MG63 (cell line): ENCODE measurements around the gene ASB1. TPM values are rescaled to one million over a fixed set of nuclear protein-coding genes. Genes with fewer than 3 reads are reported as not detected.

Experiments used
- DNase-seq: peaks from one replicate; pipeline ENCODE4 v3.0.0-alpha.2; 2020
- H3K27me3 ChIP-seq: fragments of 250-450 bp; sonication (Bioruptor Pico); 2 replicates; pipeline ENCODE4 v1.5.1; 2020; ENCODE audit warnings: mild to moderate bottlenecking, moderate library complexity
- H3K36me3 ChIP-seq: fragments of 250-450 bp; sonication (Bioruptor Pico); 2 replicates; pipeline ENCODE4 v1.5.1; 2020; ENCODE audit warnings: mild to moderate bottlenecking, moderate library complexity
- H3K4me3 ChIP-seq: fragments of 250-450 bp; sonication (Bioruptor Pico); 2 replicates; pipeline ENCODE4 v1.5.1; 2020; ENCODE audit warnings: mild to moderate bottlenecking, moderate library complexity
- H3K9me3 ChIP-seq: fragments of 250-450 bp; sonication (Bioruptor Pico); 2 replicates; pipeline ENCODE4 v1.5.1; 2020; ENCODE audit warnings: mild to moderate bottlenecking, moderate library complexity
- total RNA-seq: library from RNA; depleted of rRNA; stranded (reverse); fragments of >200 nt; shearing (Covaris generic); gene quantifications from 2 replicates; pipeline ENCODE4 v1.2.3, GENCODE V29; 2014; ENCODE audit warnings: low replicate concordance

The ASB1 gene
- total RNA-seq, 1 experiment from 2014 or later = 36.1 TPM

DNA sequence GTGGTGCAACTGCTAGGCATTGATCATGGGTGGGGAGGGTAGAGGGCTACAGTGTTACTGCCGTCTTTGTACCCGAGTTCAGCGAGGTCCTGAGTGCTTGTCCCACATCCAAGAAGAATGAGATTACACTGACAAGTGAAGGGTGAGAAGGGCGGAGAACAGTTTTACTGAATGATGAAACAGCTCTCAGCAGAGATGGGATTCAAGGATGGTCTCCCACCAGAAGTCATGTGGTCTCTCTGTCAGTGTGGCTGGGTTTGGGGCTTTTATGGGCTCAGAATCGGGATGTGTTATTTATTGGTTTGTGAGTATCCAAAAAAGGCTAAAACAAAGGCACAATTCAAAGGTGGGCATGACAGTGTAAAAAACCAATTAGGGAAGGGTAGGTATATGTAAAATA lies 10.8 kb upstream of the ASB1 start:
- Histone ChIP-seq H3K9me3 (no peaks in the 10 kb centered on the region), H3K27me3 (no peaks in the 10 kb centered on the region), H3K36me3 (no peaks in the 10 kb centered on the region), H3K4me3 (no peak overlapping the region)
- DNase-seq = no peak

GRCh38 chr2:238418196-238418998 lies 8.3 kb upstream of the ASB1 start:
- DNase-seq = no peak
- Histone ChIP-seq H3K36me3 (no peaks in the 10 kb centered on the region), H3K9me3 (no peaks in the 10 kb centered on the region), H3K4me3 (no peak overlapping the region), H3K27me3 (no peaks in the 10 kb centered on the region)

DNA sequence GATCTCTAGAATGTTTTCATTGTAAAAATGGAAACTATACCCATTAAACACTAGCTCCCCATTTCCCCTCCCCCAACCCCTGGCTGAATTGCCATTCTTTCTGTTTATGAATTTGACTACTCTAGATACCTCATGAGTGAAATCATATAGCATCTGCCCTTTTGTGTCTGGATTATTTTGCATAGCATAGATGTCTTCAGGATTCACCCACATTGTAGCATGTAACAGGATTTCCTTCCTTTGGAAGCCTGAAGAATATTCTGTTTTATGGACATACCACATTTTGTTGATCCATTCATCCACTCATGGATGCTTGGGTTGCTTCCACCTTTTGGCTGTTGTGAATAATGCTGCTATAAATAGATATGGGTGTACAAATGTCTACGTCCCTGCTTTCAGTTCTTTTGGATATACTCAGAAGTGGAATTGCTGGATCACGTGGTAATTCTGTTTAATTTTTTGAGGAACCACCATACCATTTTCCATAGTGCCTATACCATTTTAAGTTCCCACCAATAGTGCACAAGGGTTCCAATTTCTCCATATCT lies 7.7 kb upstream of the ASB1 start:
- no peak overlapping the region for H3K4me3 ChIP-seq
- no peaks in the 10 kb centered on the region for H3K9me3 ChIP-seq
- no peak for DNase-seq
- H3K27me3 ChIP-seq = no peaks in the 10 kb centered on the region
- H3K36me3 ChIP-seq = no peaks in the 10 kb centered on the region

- H3K27me3 ChIP-seq = no peaks in the 10 kb centered on the region
- H3K36me3 ChIP-seq = no peaks in the 10 kb centered on the region
- H3K9me3 ChIP-seq = no peaks in the 10 kb centered on the region
- no peak for DNase-seq
- H3K4me3 ChIP-seq = no peak overlapping the region
Observed at GRCh38 chr2:238420442-238420841, 6.3 kb upstream of the ASB1 start.

DNA sequence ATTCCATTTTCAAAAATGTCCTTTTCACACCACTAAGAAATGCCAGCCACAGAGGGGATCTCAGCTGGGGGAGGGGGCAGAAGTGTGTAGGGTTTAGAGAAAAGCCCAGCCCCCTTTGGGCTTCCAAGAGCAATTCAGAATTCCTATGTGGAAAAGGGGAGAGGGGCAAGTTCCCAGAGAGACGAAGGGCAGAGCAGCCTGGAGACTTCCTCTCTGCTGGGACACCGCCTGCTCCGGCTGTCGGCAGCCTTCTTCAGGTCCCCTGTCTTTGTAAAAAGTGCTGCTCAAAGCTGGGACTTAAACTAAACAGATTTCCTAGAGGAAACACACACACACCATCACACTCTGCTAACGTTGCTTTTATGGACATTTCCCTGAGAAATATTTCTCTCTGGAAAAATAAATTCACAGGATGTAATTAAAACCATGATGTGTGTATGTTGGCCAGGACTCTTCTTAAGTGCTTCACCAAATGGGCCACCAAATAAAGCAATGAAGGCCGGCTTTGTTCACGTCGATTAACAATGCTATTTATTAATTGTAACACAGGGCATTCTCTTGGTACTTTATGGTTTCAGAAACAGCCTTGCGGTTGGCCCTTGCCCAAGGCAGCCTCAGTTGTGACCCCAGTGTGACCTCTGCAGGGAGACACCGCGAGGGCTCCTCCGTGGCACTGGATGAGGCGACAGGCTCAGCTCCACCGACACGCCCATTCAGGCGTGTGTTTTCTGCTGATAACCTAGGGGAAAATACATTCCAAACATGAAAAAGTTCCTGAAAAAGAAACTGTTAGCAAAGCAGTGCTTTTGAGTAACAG lies 5.6 kb upstream of the ASB1 start:
- no peaks in the 10 kb centered on the region for H3K36me3 ChIP-seq
- no peak for DNase-seq
- H3K27me3 ChIP-seq = no peaks in the 10 kb centered on the region
- no peak overlapping the region for H3K4me3 ChIP-seq
- H3K9me3 ChIP-seq = no peaks in the 10 kb centered on the region

DNA sequence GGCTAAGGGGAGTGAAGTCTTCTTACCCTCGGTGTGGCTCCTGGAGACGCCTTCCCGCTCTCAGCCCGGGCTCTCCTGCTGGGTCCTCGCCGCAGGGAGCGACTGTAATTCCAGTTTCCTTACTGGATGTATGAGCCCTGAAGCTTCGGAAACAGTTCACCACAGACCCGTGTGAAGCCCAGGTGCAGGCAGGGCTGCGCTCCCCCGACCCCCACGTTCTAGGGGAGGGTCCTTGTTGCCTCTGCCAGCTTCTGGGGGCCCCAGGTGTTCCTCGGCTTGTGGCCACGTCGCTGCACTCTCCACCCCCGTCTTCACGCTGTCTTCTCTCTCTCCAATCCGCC lies 5.1 kb upstream of the ASB1 start:
- Histone ChIP-seq H3K36me3 (no peaks in the 10 kb centered on the region), H3K4me3 (no peak overlapping the region), H3K27me3 (no peaks in the 10 kb centered on the region), H3K9me3 (no peaks in the 10 kb centered on the region)
- DNase-seq = no peak

GRCh38 chr2:238422285-238422684 lies 4.4 kb upstream of the ASB1 start:
- Histone ChIP-seq H3K36me3 (peaks cover 2% of the 10 kb centered on the region; the same call in 1 of the 2 replicates), H3K9me3 (no peaks in the 10 kb centered on the region), H3K27me3 (no peaks in the 10 kb centered on the region), H3K4me3 (no peak overlapping the region)
- DNase-seq = no peak

DNA sequence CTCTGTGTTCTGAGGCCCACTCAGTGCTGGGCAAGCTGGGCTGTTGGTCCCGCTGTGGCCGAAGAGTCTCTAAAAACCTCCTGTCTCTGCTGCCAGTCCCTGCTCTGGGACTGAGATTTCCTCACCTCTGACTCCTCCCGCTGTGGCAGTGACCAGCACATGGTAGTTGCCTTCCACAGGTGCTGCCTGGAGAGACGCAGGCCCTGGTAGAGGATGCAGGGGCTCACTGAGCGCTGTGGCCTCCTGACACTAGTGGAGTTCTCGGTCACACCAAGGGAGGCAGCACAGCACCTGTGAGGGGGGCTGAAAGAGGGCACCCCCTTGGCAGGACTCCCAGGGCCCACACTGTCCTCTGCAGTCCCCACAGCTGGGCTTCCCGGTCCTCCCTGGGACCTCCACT lies 3.8 kb upstream of the ASB1 start:
- no peak overlapping the region for H3K4me3 ChIP-seq
- DNase-seq = no peak
- no peaks in the 10 kb centered on the region for H3K27me3 ChIP-seq
- peaks cover 6% of the 10 kb centered on the region; the same call in 1 of the 2 replicates for H3K36me3 ChIP-seq
- H3K9me3 ChIP-seq = no peaks in the 10 kb centered on the region

- DNase-seq = peak; percentile 62
- no peaks in the 10 kb centered on the region for H3K27me3 ChIP-seq
- H3K36me3 ChIP-seq = peaks cover 7% of the 10 kb centered on the region; the same call in 1 of the 2 replicates
- no peak overlapping the region for H3K4me3 ChIP-seq
- peaks cover 1% of the 10 kb centered on the region; the same call in 1 of the 2 replicates for H3K9me3 ChIP-seq
Observed at GRCh38 chr2:238423561-238424312, 3.0 kb upstream of the ASB1 start.

DNA sequence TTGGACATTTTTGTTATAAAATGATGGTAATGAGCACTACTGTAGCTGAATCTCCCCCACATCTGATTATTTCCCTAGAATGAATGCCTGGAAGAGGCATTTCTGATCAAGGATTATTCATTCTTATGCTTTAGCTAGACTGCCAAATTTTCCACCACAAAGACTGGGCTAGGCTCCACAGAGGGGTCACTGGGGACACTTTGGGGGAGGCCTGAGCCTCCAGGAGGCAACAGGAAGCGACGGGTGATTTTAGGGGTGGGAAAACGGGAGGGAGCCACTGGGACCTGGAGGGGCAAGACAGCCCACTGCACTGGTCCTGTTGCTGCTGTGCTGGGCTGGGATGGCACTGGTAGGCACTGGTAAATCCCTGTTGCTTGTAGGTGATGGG lies 2.4 kb upstream of the ASB1 start:
- H3K4me3 ChIP-seq = no peak overlapping the region
- peaks cover 2% of the 10 kb centered on the region; the same call in 1 of the 2 replicates for H3K9me3 ChIP-seq
- no peaks in the 10 kb centered on the region for H3K27me3 ChIP-seq
- DNase-seq = peak; percentile 65
- peaks cover 12% of the 10 kb centered on the region for H3K36me3 ChIP-seq

GRCh38 chr2:238425505-238425978 lies 1.2 kb upstream of the ASB1 start:
- no peak for DNase-seq
- H3K36me3 ChIP-seq = peaks cover 22% of the 10 kb centered on the region
- H3K9me3 ChIP-seq = peaks cover 9% of the 10 kb centered on the region
- peak overlapping the region; percentile 89 for H3K4me3 ChIP-seq
- H3K27me3 ChIP-seq = no peaks in the 10 kb centered on the region

- H3K27me3 ChIP-seq = no peaks in the 10 kb centered on the region
- H3K9me3 ChIP-seq = peaks cover 13% of the 10 kb centered on the region
- peak overlapping the region; percentile 89 for H3K4me3 ChIP-seq
- peaks cover 28% of the 10 kb centered on the region for H3K36me3 ChIP-seq
- DNase-seq = peak; percentile 82
Observed at GRCh38 chr2:238425979-238426567, 654 bp upstream of the ASB1 start.

GRCh38 chr2:238427435-238428162 lies 872 bp downstream of the ASB1 start:
- no peak for DNase-seq
- Histone ChIP-seq H3K27me3 (no peaks in the 10 kb centered on the region), H3K9me3 (peaks cover 16% of the 10 kb centered on the region), H3K36me3 (peaks cover 35% of the 10 kb centered on the region), H3K4me3 (peak overlapping the region; percentile 89)

DNA sequence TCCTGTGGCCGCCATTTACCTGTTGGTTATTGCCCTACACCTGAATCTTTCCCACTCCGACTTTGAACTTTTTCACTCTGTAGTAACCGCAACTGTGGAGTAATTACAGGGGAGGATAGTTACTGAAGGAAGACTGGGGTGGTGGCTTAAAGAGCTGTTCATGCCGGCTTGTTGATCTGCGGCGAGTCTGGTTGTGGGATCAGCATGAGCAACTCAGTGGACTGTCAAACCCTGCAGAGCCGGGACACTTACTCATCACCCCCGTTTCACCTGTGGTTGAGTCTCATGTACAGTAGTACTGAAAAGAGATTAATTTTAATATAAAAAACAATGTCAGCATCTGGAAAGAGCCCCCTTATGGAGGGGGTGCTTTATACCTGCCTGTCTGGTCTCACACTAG lies 2.1 kb downstream of the ASB1 start:
- H3K4me3 ChIP-seq = no peak overlapping the region
- DNase-seq = no peak

GRCh38 chr2:238430781-238431180 lies 4.1 kb downstream of the ASB1 start:
- no peaks in the 10 kb centered on the region for H3K27me3 ChIP-seq
- no peak for DNase-seq
- peaks cover 16% of the 10 kb centered on the region for H3K9me3 ChIP-seq
- no peak overlapping the region for H3K4me3 ChIP-seq
- peaks cover 65% of the 10 kb centered on the region for H3K36me3 ChIP-seq

More for the DNA sequence above, 2.1 kb downstream of the ASB1 start:
- Histone ChIP-seq H3K9me3 (peaks cover 16% of the 10 kb centered on the region), H3K27me3 (no peaks in the 10 kb centered on the region), H3K36me3 (peaks cover 47% of the 10 kb centered on the region)

- Histone ChIP-seq H3K9me3 (peaks cover 16% of the 10 kb centered on the region), H3K36me3 (peaks cover 71% of the 10 kb centered on the region)
Observed at GRCh38 chr2:238431456-238431855, 4.7 kb downstream of the ASB1 start.

More at GRCh38 chr2:238431456-238431855, 4.7 kb downstream of the ASB1 start:
- Histone ChIP-seq H3K27me3 (no peaks in the 10 kb centered on the region), H3K4me3 (no peak overlapping the region)
- no peak for DNase-seq
